HG03558 (cell line): ENCODE data around the gene CD72.
A peak's percentile ranks its signal among the peaks of the same experiment; 100 is the strongest.
"Not testable (repeated sequence)": the region's sequence is repeated elsewhere in the genome, so short reads cannot be mapped to it uniquely, and the experiment has no call there.

ENCODE experiments used
- ATAC-seq: cut with Tn5 transposase; IDR thresholded peaks from one replicate; pipeline ENCODE4 v1.9.1; 2021; ENCODE audit warnings: moderate number of reproducible peaks; ENCODE audit not compliant: unreplicated experiment; ENCODE audit errors: extremely low read depth

Gene CD72

GRCh38 chr9:35618854-35619799 is 914 bp upstream of the CD72 start:
- peak; percentile 23 for ATAC-seq

GRCh38 chr9:35617548-35617947 is 665 bp downstream of the CD72 start:
- ATAC-seq, result no peak

DNA sequence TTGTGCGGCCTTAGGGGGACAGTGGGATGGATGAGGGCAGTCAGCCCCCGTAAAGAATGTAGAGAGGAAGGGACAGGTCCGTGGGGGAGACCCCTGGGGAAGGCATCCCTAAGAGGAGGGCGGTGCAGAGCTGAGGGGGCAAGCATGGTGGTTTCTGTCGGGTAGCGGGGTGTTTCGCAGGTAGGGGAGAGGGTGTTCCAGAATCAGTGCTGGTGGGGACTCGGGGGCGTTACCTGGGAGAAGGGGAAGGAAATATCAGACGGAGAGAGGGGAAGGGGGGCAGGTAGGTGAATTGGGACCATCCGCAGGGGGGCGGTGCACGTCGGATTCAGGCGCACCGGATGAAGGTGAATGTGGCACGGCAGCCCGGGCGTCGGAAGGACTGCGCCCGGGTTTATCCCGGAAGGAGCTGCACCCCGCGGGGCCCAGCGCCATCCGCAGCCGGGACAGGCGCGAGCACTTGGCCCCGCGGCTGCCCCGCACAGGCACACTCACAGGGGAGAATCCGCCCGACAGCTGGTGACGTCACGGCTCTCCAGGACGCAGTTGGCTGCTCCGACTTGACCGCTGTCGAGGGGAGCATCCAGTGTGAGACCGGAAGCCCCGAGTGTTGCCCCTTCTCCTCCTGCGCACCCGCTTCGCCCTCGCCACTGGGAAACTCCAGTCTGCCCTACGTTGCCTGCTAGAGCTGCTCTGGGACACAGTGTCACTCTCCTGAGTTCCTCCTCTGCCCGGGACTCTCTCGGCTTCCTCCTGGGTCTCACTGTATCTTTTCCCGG is 1.3 kb downstream of the CD72 start:
- no peak for ATAC-seq

- no peak for ATAC-seq
These were observed 2.1 kb downstream of the CD72 start for GRCh38 chr9:35615981-35616680.

- no peak for ATAC-seq
These were observed 5.4 kb downstream of the CD72 start for GRCh38 chr9:35612843-35613242.

- not testable (repeated sequence) for ATAC-seq
These were observed 6.1 kb downstream of the CD72 start for GRCh38 chr9:35612066-35612465.

DNA sequence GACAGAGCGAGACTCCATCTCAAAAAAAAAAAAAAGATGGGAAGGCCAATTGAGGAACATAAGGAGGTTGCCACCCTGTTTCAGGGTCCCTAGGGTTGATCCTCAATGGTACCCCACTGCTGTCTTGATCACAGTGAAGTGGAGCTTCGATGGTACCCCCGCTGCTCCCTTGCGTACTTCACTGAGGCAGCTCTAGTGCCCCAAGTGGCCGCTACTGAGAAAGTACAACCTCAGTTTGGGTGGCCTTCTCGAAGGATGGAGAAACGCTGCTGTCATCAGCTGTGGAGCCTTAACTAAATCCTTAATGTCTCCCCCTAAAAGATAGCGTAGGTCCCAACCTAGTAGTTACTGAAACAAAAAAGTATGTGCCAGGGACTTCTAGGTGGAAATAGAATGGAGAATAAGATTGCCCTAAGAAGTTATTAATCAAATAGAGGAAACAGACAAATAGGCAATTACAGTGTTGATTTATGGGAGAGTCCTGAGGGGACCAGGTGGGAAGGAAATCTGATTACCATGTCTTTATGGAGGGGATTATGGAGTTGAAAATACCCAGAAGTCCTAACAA is 6.9 kb downstream of the CD72 start:
- no peak for ATAC-seq

- no peak for ATAC-seq
These were observed 8.4 kb downstream of the CD72 start for GRCh38 chr9:35609820-35610163.

- no peak for ATAC-seq
These were observed 9.0 kb downstream of the CD72 start for GRCh38 chr9:35609001-35609819.

- no peak for ATAC-seq
These were observed 10.0 kb downstream of the CD72 start for GRCh38 chr9:35608221-35608620.

DNA sequence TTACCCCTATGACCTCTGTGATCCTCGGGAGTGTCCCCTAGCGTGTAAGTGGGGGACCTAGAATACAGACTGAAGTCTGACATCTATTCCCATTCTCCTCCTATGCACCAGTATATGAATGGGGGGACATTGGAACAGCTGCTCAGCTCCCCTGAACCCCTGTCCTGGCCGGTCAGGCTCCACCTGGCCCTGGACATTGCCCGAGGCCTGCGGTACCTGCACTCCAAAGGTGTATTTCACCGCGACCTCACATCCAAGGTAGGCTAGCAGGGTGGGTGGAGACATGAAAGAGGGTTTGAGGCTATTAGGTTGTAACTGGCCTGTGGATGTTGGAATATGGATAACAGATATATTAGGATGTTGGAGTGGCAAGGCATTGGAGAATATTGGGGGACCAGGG is 11.5 kb downstream of the CD72 start:
- ATAC-seq, result no peak

DNA sequence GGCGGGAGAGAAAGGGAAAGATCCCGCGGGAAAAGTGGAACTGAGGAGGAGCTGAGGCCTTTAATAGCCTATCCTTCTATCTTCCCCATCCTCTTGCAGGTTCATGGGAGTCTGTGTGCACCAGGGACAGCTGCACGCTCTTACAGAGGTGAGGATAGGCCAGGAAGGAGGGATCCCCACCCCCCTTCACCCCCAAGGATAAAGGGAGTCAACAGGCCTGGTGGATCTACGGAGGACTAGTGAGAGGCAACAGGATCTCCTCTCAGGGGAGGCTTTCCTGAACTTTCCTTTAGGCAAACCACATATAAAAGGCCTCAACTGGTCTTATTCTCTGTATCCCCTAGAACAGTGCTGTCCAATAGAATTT is 12.1 kb downstream of the CD72 start:
- no peak for ATAC-seq

DNA sequence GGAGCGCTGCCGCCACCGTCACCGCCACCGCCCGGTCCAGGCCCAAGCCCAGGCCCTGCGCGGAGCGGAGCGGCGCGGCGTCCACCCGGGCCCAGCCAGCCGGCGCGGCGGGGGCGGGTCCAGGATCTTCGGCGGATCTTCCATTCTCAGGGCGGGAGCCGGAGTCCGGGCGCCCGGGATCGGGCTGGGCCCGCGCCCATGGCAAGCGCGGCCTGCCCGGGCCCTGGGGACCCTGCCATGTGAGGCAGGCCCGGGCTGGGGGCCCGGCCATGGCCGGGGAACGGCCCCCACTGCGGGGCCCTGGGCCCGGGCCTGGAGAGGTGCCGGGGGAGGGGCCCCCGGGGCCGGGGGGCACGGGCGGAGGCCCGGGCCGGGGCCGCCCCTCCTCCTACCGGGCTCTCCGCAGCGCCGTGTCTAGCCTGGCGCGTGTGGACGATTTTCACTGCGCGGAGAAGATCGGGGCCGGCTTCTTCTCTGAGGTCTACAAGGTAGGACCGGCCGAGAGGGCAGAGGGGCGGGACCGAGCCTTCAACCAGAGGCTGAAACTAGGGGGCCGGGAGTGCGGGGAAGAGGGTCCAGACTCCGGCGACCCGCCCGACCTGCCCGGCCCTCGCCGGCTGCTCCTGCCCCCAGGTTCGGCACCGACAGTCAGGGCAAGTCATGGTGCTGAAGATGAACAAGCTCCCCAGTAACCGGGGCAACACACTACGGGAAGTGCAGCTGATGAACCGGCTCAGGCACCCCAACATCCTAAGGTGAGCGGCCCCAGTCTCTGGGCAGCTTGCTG is 12.7 kb downstream of the CD72 start:
- ATAC-seq, result no peak

GRCh38 chr9:35604578-35605350 is 13.4 kb downstream of the CD72 start, which contains the start of gene TESK1:
Gene TESK1, plus strand, starts transcription at chr9:35605262. Its CDS starts 358 bp downstream, at chr9:35605620.
- peak; percentile 27 for ATAC-seq

GRCh38 chr9:35603986-35604577 is 14.1 kb downstream of the CD72 start:
- peak; percentile 69 for ATAC-seq

DNA sequence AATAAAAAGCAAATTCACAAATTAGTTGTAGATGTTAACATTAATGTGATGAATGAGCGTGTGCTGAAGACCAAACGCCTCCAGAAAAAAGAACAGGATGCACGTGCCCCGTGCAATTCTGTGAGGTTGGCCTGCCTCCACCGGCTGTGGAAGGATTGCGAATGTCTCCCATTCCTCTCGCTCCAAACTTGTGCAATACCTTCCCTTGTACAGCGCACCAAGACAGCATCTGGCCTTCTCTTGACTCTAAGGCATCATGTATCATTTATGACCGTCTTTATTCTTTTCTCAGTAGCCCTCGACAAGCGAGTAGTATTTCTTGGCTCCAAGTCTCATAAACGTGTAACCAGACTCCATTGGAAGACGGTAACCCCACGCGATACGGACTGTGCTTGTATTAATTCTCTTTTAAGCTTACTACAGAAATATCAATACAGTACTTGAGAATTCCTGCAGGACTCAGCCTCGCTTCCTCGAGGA is 14.7 kb downstream of the CD72 start:
- ATAC-seq, result no peak

GRCh38 chr9:35599763-35600604 is 18.2 kb downstream of the CD72 start:
- ATAC-seq, result no peak
